H1 (cell line): Measurements from ENCODE around the gene UBE3C. TPM values are rescaled to one million over a fixed set of nuclear protein-coding genes. Genes with fewer than 3 reads are reported as not detected.

Experiments used
- CTCF ChIA-PET: fragments of 300-600 bp; sonication (Branson Sonifier 250); formaldehyde crosslinking; loops from one replicate; lab custom pipeline; 2021; ENCODE audit not compliant: partially characterized antibody; lab: Charles Lee
- POLR2A ChIA-PET: fragments of 300-600 bp; sonication (Branson Sonifier 250); formaldehyde crosslinking; loops from one replicate; lab custom pipeline; 2021; ENCODE audit warnings: inconsistent platforms; ENCODE audit not compliant: partially characterized antibody; lab: Charles Lee
- DNase-seq, 2 experiments: peaks; one replicate each; pipeline versions ENCODE4 v3.0.0 to v3.0.0-alpha.2; 2010 to 2022; ENCODE audit warnings: low spot score in 2 of 2, low read depth in 1 of 2, mixed read lengths in 1 of 2
- FAIRE-seq: peaks from 2 replicates; lab custom pipeline; 2011; peaks lifted over from hg19 to GRCh38; lab: Jason Lieb, UNC
- H2AFZ ChIP-seq: 2 replicates; pipeline ENCODE4 v1.8.1; 2012; ENCODE audit warnings: low read length, inconsistent platforms
- H2AK5ac ChIP-seq: 2 replicates; pipeline ENCODE4 v1.6.1; 2013; ENCODE audit warnings: low read depth, low read length
- H2BK120ac ChIP-seq: replicated peaks from 2 replicates; pipeline ENCODE3; 2013; ENCODE audit warnings: low read depth, low read length, inconsistent platforms
- H2BK12ac ChIP-seq: 2 replicates; pipeline ENCODE4 v1.6.1; 2013; ENCODE audit warnings: low read depth, low read length
- H2BK15ac ChIP-seq: 2 replicates; pipeline ENCODE4 v1.6.1; 2013; ENCODE audit warnings: low read length
- H2BK20ac ChIP-seq: 2 replicates; pipeline ENCODE4 v1.6.1; 2013; ENCODE audit warnings: low read length
- H2BK5ac ChIP-seq: 2 replicates; pipeline ENCODE4 v1.6.1; 2013; ENCODE audit warnings: low read depth, low read length
- H3K14ac ChIP-seq: 2 replicates; pipeline ENCODE4 v1.6.1; 2013; ENCODE audit warnings: inconsistent platforms; ENCODE audit not compliant: insufficient read length
- H3K18ac ChIP-seq: 2 replicates; pipeline ENCODE4 v1.6.1; 2013; ENCODE audit warnings: low read length; ENCODE audit errors: extremely low read depth
- H3K23ac ChIP-seq: 2 replicates; pipeline ENCODE4 v1.6.1; 2013; ENCODE audit warnings: inconsistent platforms; ENCODE audit not compliant: insufficient read length
- H3K23me2 ChIP-seq: 2 replicates; pipeline ENCODE4 v1.6.1; 2013; ENCODE audit warnings: low read depth, low read length
- H3K27ac ChIP-seq: 2 replicates; pipeline ENCODE4 v1.6.1; 2011; ENCODE audit warnings: low read depth, low read length, inconsistent platforms
- H3K27me3 ChIP-seq, 4 experiments: replicated peaks in 1 of 4; 1 replicate in 1 of 4; 2 replicates in 3 of 4; pipeline versions ENCODE4 v1.6.1 to v1.8.1; 2011 to 2013; ENCODE audit warnings: low read length in 3 of 4, mild to moderate bottlenecking in 3 of 4, inconsistent platforms in 2 of 4, mixed read lengths in 2 of 4, moderate library complexity in 1 of 4; ENCODE audit not compliant: control insufficient read depth in 3 of 4, insufficient read depth in 3 of 4; ENCODE audit errors: extremely low read depth in 1 of 4
- H3K36me3 ChIP-seq, 4 experiments: 2 replicates each; pipeline versions ENCODE4 v1.6.1 to v1.8.1; 2011 to 2013; ENCODE audit warnings: mild to moderate bottlenecking in 4 of 4, low read length in 3 of 4, moderate library complexity in 2 of 4, control low read depth in 1 of 4, inconsistent platforms in 1 of 4; ENCODE audit not compliant: insufficient read depth in 4 of 4, control insufficient read depth in 2 of 4
- H3K4ac ChIP-seq: replicated peaks from 2 replicates; pipeline ENCODE3; 2013; ENCODE audit warnings: low read length, low read depth, mixed read lengths, inconsistent platforms; ENCODE audit not compliant: insufficient read length
- H3K4me1 ChIP-seq, 4 experiments: replicated peaks in 1 of 4; 1 replicate in 1 of 4; 2 replicates in 3 of 4; pipeline versions ENCODE4 v1.6.1 to v1.8.1; 2011 to 2013; ENCODE audit warnings: low read length in 3 of 4, inconsistent platforms in 2 of 4, mixed read lengths in 1 of 4; ENCODE audit not compliant: insufficient read depth in 4 of 4, control insufficient read depth in 3 of 4
- H3K4me2 ChIP-seq, 2 experiments: 2 replicates each; pipeline versions ENCODE4 v1.6.1 to v1.8.1; 2011 to 2013; ENCODE audit warnings: low read depth in 2 of 2, low read length in 2 of 2, control low read depth in 1 of 2, inconsistent platforms in 1 of 2, mild to moderate bottlenecking in 1 of 2; ENCODE audit not compliant: insufficient read depth in 1 of 2
- H3K4me3 ChIP-seq, 4 experiments: fragments of 200-600, 300-600 bp in 1 of 4; sonication (generic), shearing (Covaris generic), sonication (Bioruptor Twin) in 1 of 4; 2 replicates each; pipeline versions ENCODE4 v1.5.1 to v1.8.1; 2011 to 2016; ENCODE audit warnings: low read length in 4 of 4, low read depth in 3 of 4, control low read depth in 2 of 4, inconsistent platforms in 2 of 4, mild to moderate bottlenecking in 2 of 4, mixed read lengths in 1 of 4, moderate library complexity in 1 of 4; ENCODE audit not compliant: insufficient read depth in 2 of 4; ENCODE audit errors: extremely low read depth in 1 of 4
- H3K56ac ChIP-seq: replicated peaks from 2 replicates; pipeline ENCODE3; 2013; ENCODE audit warnings: low read depth, mild to moderate bottlenecking, mixed read lengths, low read length, inconsistent platforms; ENCODE audit not compliant: insufficient read length
- H3K79me1 ChIP-seq: 2 replicates; pipeline ENCODE4 v1.6.1; 2013; ENCODE audit warnings: low read depth, low read length, control low read depth
- H3K79me2 ChIP-seq, 2 experiments: 2 replicates each; pipeline versions ENCODE4 v1.6.1 to v1.8.1; 2012 to 2013; ENCODE audit warnings: low read length in 2 of 2, mild to moderate bottlenecking in 2 of 2, inconsistent platforms in 1 of 2; ENCODE audit not compliant: insufficient read depth in 2 of 2, control insufficient read depth in 1 of 2
- H3K9ac ChIP-seq, 4 experiments: replicated peaks in 1 of 4; 1 replicate in 1 of 4; 2 replicates in 3 of 4; pipeline versions ENCODE4 v1.6.1 to v1.8.1; 2011 to 2013; ENCODE audit warnings: low read depth in 3 of 4, low read length in 3 of 4, control low read depth in 2 of 4, mild to moderate bottlenecking in 2 of 4, moderate library complexity in 2 of 4, inconsistent platforms in 1 of 4; ENCODE audit errors: extremely low read depth in 1 of 4
- H3K9me3 ChIP-seq, 2 experiments: 2 replicates each; pipeline versions ENCODE4 v1.6.1 to v1.8.1; 2012 to 2013; ENCODE audit warnings: mild to moderate bottlenecking in 2 of 2, moderate library complexity in 2 of 2, control low read depth in 1 of 2, inconsistent platforms in 1 of 2, low read depth in 1 of 2, low read length in 1 of 2, mixed read lengths in 1 of 2; ENCODE audit not compliant: insufficient read depth in 2 of 2
- H4K20me1 ChIP-seq, 2 experiments: replicated peaks in 1 of 2; 2 replicates each; pipeline versions ENCODE3 to v1.8.1; 2011 to 2013; ENCODE audit warnings: inconsistent platforms in 2 of 2, low read length in 2 of 2, mild to moderate bottlenecking in 1 of 2; ENCODE audit not compliant: insufficient read depth in 2 of 2, control insufficient read depth in 1 of 2
- H4K5ac ChIP-seq: 2 replicates; pipeline ENCODE4 v1.6.1; 2013; ENCODE audit warnings: low read length, low read depth, mixed read lengths, inconsistent platforms; ENCODE audit not compliant: insufficient read length
- H4K8ac ChIP-seq: 2 replicates; pipeline ENCODE4 v1.8.0; 2013; ENCODE audit warnings: mild to moderate bottlenecking, moderate library complexity, low read length, inconsistent platforms; ENCODE audit not compliant: insufficient read depth; ENCODE audit errors: extremely low read depth
- H4K91ac ChIP-seq: replicated peaks from 2 replicates; pipeline ENCODE3; 2013; ENCODE audit warnings: low read length, mixed read lengths, inconsistent platforms; ENCODE audit not compliant: insufficient read length
- CTCF ChIP-seq, 3 experiments: IDR thresholded peaks; 1 replicate in 2 of 3; 2 replicates in 1 of 3; pipeline versions ENCODE4 v1.5.1 to v1.6.1; 2011; ENCODE audit warnings: low read length in 3 of 3, mild to moderate bottlenecking in 3 of 3, inconsistent platforms in 2 of 3, low read depth in 1 of 3, moderate library complexity in 1 of 3; ENCODE audit not compliant: insufficient read depth in 1 of 3; ENCODE audit errors: control extremely low read depth in 1 of 3
- RAD21 ChIP-seq, 2 experiments: IDR thresholded peaks in 1 of 2; conservative IDR thresholded peaks in 1 of 2; 2 replicates each; pipeline ENCODE4 v1.6.1; 2011; ENCODE audit warnings: low read depth in 2 of 2, low read length in 2 of 2, improper control_type of control experiment in 1 of 2, inconsistent platforms in 1 of 2, mild to moderate bottlenecking in 1 of 2, moderate library complexity in 1 of 2
- TBP ChIP-seq: IDR thresholded peaks from 2 replicates; pipeline ENCODE4 v1.6.1; 2011; ENCODE audit warnings: low read depth, low read length, improper control_type of control experiment
- WGBS, 2 experiments: shearing (Covaris generic) in 1 of 2; methylation state at CpG; one replicate each; pipeline versions ENCODE4 v1.1.6 to v1.1.7; 2013 to 2015; ENCODE audit warnings: low lambda C conversion rate in 2 of 2, mixed read lengths in 2 of 2, inconsistent platforms in 1 of 2, low coverage in 1 of 2, missing lambda C conversion rate in 1 of 2; ENCODE audit not compliant: insufficient replicate concordance in 2 of 2, insufficient coverage in 1 of 2, insufficient read length in 1 of 2; ENCODE audit errors: extremely low coverage in 1 of 2, missing lambda C conversion rate in 1 of 2; 5-methylcytosine and 5-hydroxymethylcytosine counted together
- polyA plus RNA-seq, 7 experiments: library from polyadenylated mRNA; depleted of rRNA in 3 of 7; stranded (reverse) in 5 of 7; unstranded in 2 of 7; fragments of >200 nt in 5 of 7; fragments of 200-250 nt in 2 of 7; gene quantifications; 1 replicate in 5 of 7; 2 replicates in 1 of 7; 4 replicates in 1 of 7; pipeline versions ENCODE4 v1.2.1 to v1.2.3, GENCODE V29; 2011 to 2013; ENCODE audit warnings: missing spikeins in 2 of 7, mixed read lengths in 2 of 7
- total RNA-seq: library from RNA; stranded (reverse); fragmentation: NEBNext Ultra II Directional; extraction: Animal tissue kit (Norgen Biotek cat#: 25700); gene quantifications from 2 replicates; pipeline ENCODE4 v1.2.1, GENCODE V29; 2021

Gene UBE3C
- total and polyA plus RNA-seq, 2 of the 8 experiments (the other 6 are each of a cell fraction or from before 2014, with no cell fraction given): 32.0 to 54.1 TPM

- DNase-seq: no peak
- H3K36me3 ChIP-seq: peaks cover 2 to 41% (median 6%) of the 10 kb centered on the region in 4 experiments; a peak in 7 of 8 replicates
- CTCF ChIA-PET: interaction anchor here (0.8 to 15.3 kb wide), 5 partner anchors 13 to 238 kb away, joined by 3 to 207 read pairs (median 3); no protein-coding TSS in a partner anchor
Measured at GRCh38 chr7:157224627-157225026, 85.9 kb downstream of the UBE3C start.

More at GRCh38 chr7:157224627-157225026, 85.9 kb downstream of the UBE3C start:
- no peak overlapping the region for H2BK5ac ChIP-seq
- no peak overlapping the region for H4K8ac ChIP-seq
- no peaks in the 10 kb centered on the region for H3K4me1 ChIP-seq
- H3K79me2 ChIP-seq: no peaks in the 10 kb centered on the region
- H3K4me2 ChIP-seq: no peak overlapping the region
- no peak overlapping the region for H3K4me3 ChIP-seq
- no peak overlapping the region for H2BK120ac ChIP-seq
- H2AFZ ChIP-seq: no peak overlapping the region
- no peak for FAIRE-seq
- peaks cover 0 to 9% of the 10 kb centered on the region in 2 experiments for H4K20me1 ChIP-seq
- H3K14ac ChIP-seq: no peak overlapping the region
- no peaks in the 10 kb centered on the region for H3K27me3 ChIP-seq
- H2AK5ac ChIP-seq: no peak overlapping the region
- no peak overlapping the region for H3K27ac ChIP-seq
- no peak overlapping the region for H4K91ac ChIP-seq
- no peak overlapping the region for H3K23ac ChIP-seq
- H2BK15ac ChIP-seq: no peak overlapping the region
- no peak overlapping the region for H2BK12ac ChIP-seq
- TF ChIP-seq TBP (no peak), RAD21 (IDR thresholded peaks at IDR 0.05 in 1 of 2, conservative IDR thresholded peaks at IDR 0.05 in 1 of 2; ENCODE audit: low read depth in 2 of 2, low read length in 2 of 2) (no peak), CTCF (IDR thresholded peaks at IDR 0.05; ENCODE audit: control extremely low read depth in 1 of 3, insufficient read depth in 1 of 3, low read depth in 1 of 3, low read length in 3 of 3) (no peak)
- POLR2A ChIA-PET: interaction anchor here (0.7 to 1.4 kb wide), 3 partner anchors 15 to 137 kb away, joined by 3 to 4 read pairs (median 4); no protein-coding TSS in a partner anchor
- H3K4ac ChIP-seq: no peak overlapping the region
- no peaks in the 10 kb centered on the region for H3K79me1 ChIP-seq
- 94% methylated on average over 4 of the region's 4 CpGs; no CpG with 5 or more reads in 1 of the 2 experiments for WGBS, 2 experiments
- no peak overlapping the region for H3K18ac ChIP-seq
- H3K56ac ChIP-seq: no peak overlapping the region
- no peak overlapping the region for H2BK20ac ChIP-seq
- no peaks in the 10 kb centered on the region for H3K9me3 ChIP-seq
- no peak overlapping the region for H4K5ac ChIP-seq
- H3K23me2 ChIP-seq: no peaks in the 10 kb centered on the region
- H3K9ac ChIP-seq: no peak overlapping the region
